GM12872 (cell line): Measurements from ENCODE around the gene DDX4.

Experiments
- TF ChIP-seq, protein P1 (sequence below): IDR thresholded peaks from 3 replicates; pipeline ENCODE4 v1.5.1; 2011; ENCODE audit warnings: low read depth, mild to moderate bottlenecking, low read length, moderate library complexity; ENCODE audit not compliant: insufficient read depth

DDX4 gene

DNA sequence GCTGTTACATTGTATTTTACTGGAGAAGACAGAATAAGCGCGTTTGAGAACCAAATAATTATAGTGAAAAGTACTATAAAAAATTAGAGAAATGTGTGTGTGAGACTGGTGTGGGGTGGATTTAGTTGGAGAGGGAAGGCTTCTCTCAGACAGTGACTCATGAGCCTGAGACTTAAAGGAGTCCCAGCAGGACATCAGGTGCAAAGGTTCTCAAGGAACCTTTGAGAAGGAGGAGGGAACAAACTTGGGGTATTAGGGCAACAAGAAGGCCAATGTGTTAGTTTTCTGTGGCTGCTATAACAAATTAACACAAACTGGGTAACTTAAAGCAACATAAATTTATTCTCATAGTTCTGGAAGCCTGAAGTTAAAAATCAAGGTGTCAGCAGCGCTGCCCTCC lies 4.9 kb downstream of the DDX4 start:
- TF ChIP-seq, protein P1, sequence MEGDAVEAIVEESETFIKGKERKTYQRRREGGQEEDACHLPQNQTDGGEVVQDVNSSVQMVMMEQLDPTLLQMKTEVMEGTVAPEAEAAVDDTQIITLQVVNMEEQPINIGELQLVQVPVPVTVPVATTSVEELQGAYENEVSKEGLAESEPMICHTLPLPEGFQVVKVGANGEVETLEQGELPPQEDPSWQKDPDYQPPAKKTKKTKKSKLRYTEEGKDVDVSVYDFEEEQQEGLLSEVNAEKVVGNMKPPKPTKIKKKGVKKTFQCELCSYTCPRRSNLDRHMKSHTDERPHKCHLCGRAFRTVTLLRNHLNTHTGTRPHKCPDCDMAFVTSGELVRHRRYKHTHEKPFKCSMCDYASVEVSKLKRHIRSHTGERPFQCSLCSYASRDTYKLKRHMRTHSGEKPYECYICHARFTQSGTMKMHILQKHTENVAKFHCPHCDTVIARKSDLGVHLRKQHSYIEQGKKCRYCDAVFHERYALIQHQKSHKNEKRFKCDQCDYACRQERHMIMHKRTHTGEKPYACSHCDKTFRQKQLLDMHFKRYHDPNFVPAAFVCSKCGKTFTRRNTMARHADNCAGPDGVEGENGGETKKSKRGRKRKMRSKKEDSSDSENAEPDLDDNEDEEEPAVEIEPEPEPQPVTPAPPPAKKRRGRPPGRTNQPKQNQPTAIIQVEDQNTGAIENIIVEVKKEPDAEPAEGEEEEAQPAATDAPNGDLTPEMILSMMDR = no peak

GRCh38 chr5:55747778-55748318 lies 10.0 kb downstream of the DDX4 start:
- TF ChIP-seq, protein P1 = no peak

DNA sequence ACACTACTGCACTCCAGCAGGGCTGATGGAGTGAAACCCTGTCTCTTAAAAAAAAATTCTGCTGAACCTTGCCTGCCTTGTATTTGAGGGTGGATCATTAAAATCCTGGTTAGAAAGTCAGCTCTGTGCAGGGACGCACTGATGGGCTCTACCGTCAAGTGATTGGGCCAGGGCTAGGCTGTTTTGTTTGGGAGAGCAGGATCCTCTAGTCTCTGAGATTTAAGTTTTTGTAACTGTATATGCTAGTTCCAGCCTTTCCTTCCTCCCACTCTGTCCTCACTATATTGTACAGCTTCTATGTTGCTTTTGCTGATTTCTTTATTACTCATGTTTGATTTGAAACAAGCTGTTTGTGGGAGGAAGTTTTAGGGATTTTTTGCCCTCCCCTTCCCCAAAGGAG lies 11.5 kb downstream of the DDX4 start:
- TF ChIP-seq, protein P1 = no peak

- TF ChIP-seq, protein P1 = no peak
Observed at GRCh38 chr5:55750063-55750462, 12.2 kb downstream of the DDX4 start.

- TF ChIP-seq, protein P1 = no peak
Observed at GRCh38 chr5:55750499-55750898, 12.6 kb downstream of the DDX4 start.

DNA sequence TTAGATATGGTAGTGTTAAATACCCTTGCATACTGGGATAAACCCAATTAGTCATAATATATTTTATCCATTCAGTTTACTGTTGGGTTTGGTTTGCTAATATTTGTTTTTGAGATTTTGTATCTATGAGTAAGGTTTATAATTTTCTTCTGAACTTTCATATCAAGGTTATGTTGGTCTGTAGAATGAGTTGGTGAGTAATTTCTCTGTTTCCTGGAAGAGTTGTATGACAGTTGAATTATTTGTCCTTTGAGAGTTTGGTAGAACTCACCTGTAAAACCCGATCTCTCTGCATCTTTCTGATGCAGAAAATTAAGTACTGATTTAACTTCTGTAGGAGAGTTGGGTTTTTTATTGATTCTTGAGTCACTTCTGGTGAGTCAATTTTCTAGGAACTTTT lies 20.4 kb downstream of the DDX4 start:
- TF ChIP-seq, protein P1 = no peak

- TF ChIP-seq, protein P1 = no peak
Observed at GRCh38 chr5:55758714-55759113, 20.9 kb downstream of the DDX4 start.
